Astrocyte of the spinal cord (primary cell): Measurements from ENCODE around the gene PHAF1.

Experiments
- DNase-seq: peaks from one replicate; pipeline ENCODE4 v3.0.0; 2011; ENCODE audit warnings: low read depth, low spot score
- H3K4me3 ChIP-seq: 2 replicates; pipeline ENCODE4 v1.5.1; 2011; ENCODE audit warnings: low read depth, mild to moderate bottlenecking, low read length, moderate library complexity
- in situ Hi-C: cut with HindIII; loops from 2 replicates; pipeline ENCODE4 v1.10.0; 2017; ENCODE audit warnings: low sequenced_read_pairs
- TF ChIP-seq, protein P1 (sequence below): IDR thresholded peaks from 2 replicates; pipeline ENCODE4 v1.5.1; 2012; ENCODE audit warnings: low read depth, mild to moderate bottlenecking, low read length, inconsistent platforms

PHAF1 gene

GRCh38 chr16:67141391-67141790 lies 31.6 kb downstream of the PHAF1 start:
- TF ChIP-seq, protein P1, sequence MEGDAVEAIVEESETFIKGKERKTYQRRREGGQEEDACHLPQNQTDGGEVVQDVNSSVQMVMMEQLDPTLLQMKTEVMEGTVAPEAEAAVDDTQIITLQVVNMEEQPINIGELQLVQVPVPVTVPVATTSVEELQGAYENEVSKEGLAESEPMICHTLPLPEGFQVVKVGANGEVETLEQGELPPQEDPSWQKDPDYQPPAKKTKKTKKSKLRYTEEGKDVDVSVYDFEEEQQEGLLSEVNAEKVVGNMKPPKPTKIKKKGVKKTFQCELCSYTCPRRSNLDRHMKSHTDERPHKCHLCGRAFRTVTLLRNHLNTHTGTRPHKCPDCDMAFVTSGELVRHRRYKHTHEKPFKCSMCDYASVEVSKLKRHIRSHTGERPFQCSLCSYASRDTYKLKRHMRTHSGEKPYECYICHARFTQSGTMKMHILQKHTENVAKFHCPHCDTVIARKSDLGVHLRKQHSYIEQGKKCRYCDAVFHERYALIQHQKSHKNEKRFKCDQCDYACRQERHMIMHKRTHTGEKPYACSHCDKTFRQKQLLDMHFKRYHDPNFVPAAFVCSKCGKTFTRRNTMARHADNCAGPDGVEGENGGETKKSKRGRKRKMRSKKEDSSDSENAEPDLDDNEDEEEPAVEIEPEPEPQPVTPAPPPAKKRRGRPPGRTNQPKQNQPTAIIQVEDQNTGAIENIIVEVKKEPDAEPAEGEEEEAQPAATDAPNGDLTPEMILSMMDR: no peak
- no peak overlapping the region for H3K4me3 ChIP-seq
- in situ Hi-C loops: no loop called here
- DNase-seq: no peak

- in situ Hi-C loops: no loop called here
- TF ChIP-seq, protein P1: no peak
- H3K4me3 ChIP-seq: no peak overlapping the region
- no peak for DNase-seq
Measured at GRCh38 chr16:67142342-67142741, 32.6 kb downstream of the PHAF1 start.

GRCh38 chr16:67144943-67145342 lies 35.2 kb downstream of the PHAF1 start:
- TF ChIP-seq, protein P1: no peak
- H3K4me3 ChIP-seq: no peak overlapping the region
- in situ Hi-C loops: no loop called here
- DNase-seq: no peak

DNA sequence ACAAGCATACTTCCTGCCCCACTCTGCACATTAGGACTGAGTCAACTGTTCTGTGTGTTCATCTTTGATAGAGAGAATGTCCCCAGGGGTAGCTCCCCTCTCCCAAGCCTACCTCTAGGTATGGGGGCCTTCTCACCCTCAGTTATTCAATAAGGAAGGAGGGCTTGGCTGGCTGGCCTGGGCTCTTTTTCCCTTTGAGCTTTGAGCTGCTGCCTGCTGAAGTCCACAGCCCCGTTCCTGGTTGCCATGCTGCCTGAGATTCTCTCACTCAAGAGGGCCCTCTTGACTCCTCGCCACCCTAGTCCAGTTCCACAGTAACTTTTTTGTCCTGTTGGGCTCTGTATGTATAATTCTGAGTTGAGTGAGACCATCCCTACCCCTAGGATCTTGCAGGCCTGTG lies 36.0 kb downstream of the PHAF1 start:
- H3K4me3 ChIP-seq: no peak overlapping the region
- in situ Hi-C loops: no loop called here
- TF ChIP-seq, protein P1: no peak
- DNase-seq: no peak

- DNase-seq: no peak
- TF ChIP-seq, protein P1: no peak
- H3K4me3 ChIP-seq: no peak overlapping the region
- in situ Hi-C loops: no loop called here
Measured at GRCh38 chr16:67146523-67147357, 37.0 kb downstream of the PHAF1 start.

DNA sequence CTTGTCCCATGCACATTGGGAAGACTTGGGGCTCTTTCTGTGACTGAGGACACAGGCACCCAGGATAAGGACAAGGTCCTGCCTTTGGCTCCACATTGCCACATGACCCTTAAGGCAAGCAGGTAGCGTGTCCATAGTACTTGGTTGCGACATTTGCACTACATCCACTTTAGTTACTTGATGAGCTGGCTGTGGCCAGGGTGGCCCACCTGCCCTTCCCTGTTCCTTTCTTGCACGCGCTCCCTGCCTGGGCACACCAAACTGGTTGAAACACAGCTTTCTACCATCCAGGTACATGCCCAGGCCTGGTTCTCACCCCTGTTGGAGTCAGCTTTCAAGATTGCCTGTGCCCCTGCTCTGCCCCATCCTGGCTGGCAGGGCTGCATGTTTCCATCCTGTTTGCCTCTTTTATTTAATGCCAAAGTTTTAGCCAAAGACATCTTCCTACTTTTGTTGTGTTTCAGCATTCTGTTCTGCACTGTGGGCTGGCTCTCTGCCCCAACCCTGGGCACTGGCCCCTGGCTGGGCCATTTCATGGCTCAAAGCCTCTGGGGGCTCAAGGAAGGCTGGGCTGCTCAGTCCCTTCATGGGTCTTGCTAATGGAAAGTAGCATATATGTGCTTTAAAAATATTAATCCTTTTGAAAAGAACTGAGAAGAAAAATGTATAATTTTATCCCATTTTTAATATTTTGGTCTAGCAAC lies 37.8 kb downstream of the PHAF1 start:
- DNase-seq: no peak
- H3K4me3 ChIP-seq: no peak overlapping the region
- TF ChIP-seq, protein P1: no peak
- in situ Hi-C loops: no loop called here
